ENCODE data around the gene VPS39.

Gene VPS39

DNA sequence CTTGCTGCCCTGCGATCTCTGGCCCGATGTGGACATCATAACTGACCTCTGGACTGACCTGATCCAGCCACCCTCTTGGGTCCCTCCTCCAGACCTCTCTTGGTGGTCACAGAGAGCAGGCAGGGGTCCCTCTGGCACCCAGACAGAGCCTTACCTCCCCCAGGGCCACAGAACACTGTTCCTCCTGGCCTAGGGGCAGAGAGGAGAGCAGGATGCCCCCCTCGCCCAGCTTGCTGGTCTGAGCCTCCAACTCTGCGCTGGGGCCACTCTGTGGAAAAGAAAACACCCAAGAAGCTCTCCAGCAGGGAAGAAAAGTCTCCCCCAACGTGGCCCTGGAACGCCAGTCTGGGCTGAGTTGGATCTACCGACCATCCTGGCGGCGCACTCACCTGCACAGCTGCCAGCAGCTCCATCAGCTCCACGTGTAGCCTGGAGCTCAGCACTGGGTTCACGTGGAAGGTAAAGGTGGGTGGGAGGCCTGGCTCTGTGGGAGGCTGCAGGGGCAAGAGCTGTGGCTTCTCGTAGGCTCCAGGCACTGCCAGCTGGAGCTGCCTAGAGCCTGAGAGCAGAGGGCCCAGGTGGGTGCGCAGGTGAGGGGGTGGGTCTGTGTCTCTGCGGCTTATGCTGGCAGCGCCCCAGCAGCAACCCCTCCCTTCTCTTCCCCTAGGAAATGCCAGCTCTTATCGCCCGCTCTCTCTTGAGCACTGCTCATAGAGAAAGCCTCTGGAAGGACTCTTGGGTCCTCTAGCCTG is 57.7 kb downstream of the VPS39 start:
- TF ChIP-seq, protein P1, sequence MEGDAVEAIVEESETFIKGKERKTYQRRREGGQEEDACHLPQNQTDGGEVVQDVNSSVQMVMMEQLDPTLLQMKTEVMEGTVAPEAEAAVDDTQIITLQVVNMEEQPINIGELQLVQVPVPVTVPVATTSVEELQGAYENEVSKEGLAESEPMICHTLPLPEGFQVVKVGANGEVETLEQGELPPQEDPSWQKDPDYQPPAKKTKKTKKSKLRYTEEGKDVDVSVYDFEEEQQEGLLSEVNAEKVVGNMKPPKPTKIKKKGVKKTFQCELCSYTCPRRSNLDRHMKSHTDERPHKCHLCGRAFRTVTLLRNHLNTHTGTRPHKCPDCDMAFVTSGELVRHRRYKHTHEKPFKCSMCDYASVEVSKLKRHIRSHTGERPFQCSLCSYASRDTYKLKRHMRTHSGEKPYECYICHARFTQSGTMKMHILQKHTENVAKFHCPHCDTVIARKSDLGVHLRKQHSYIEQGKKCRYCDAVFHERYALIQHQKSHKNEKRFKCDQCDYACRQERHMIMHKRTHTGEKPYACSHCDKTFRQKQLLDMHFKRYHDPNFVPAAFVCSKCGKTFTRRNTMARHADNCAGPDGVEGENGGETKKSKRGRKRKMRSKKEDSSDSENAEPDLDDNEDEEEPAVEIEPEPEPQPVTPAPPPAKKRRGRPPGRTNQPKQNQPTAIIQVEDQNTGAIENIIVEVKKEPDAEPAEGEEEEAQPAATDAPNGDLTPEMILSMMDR (IDR thresholded peaks at IDR 0.05; ENCODE audit: low read depth, low read length, missing control alignments): no peak
- H3K4me3 ChIP-seq (ENCODE audit: low read depth, low read length): no peak overlapping the region
- in situ Hi-C loops (cut with HindIII; ENCODE audit: low sequenced_read_pairs): loop anchor here (25.0 kb wide), 1 partner anchor 287 kb away; no protein-coding TSS in a partner anchor
- DNase-seq (ENCODE audit: low read depth): no peak

- in situ Hi-C loops (cut with HindIII; ENCODE audit: low sequenced_read_pairs): loop anchor here (25.0 kb wide), 1 partner anchor 288 kb away; no protein-coding TSS in a partner anchor
- TF ChIP-seq, protein P1 (IDR thresholded peaks at IDR 0.05; ENCODE audit: low read depth, low read length, missing control alignments): no peak
- no peak overlapping the region for H3K4me3 ChIP-seq (ENCODE audit: low read depth, low read length)
- no peak for DNase-seq (ENCODE audit: low read depth)
Observed at GRCh38 chr15:42149493-42150218, 58.4 kb downstream of the VPS39 start.

- no peak overlapping the region for H3K4me3 ChIP-seq (ENCODE audit: low read depth, low read length)
- TF ChIP-seq, protein P1 (IDR thresholded peaks at IDR 0.05; ENCODE audit: low read depth, low read length, missing control alignments): no peak
- DNase-seq (ENCODE audit: low read depth): no peak
- in situ Hi-C loops (cut with HindIII; ENCODE audit: low sequenced_read_pairs): no loop called here
Observed at GRCh38 chr15:42148808-42149492, 59.2 kb downstream of the VPS39 start.

GRCh38 chr15:42147431-42147735 is 60.7 kb downstream of the VPS39 start:
- no peak for DNase-seq (ENCODE audit: low read depth)
- no peak overlapping the region for H3K4me3 ChIP-seq (ENCODE audit: low read depth, low read length)
- in situ Hi-C loops (cut with HindIII; ENCODE audit: low sequenced_read_pairs): no loop called here
- TF ChIP-seq, protein P1 (IDR thresholded peaks at IDR 0.05; ENCODE audit: low read depth, low read length, missing control alignments): no peak

DNA sequence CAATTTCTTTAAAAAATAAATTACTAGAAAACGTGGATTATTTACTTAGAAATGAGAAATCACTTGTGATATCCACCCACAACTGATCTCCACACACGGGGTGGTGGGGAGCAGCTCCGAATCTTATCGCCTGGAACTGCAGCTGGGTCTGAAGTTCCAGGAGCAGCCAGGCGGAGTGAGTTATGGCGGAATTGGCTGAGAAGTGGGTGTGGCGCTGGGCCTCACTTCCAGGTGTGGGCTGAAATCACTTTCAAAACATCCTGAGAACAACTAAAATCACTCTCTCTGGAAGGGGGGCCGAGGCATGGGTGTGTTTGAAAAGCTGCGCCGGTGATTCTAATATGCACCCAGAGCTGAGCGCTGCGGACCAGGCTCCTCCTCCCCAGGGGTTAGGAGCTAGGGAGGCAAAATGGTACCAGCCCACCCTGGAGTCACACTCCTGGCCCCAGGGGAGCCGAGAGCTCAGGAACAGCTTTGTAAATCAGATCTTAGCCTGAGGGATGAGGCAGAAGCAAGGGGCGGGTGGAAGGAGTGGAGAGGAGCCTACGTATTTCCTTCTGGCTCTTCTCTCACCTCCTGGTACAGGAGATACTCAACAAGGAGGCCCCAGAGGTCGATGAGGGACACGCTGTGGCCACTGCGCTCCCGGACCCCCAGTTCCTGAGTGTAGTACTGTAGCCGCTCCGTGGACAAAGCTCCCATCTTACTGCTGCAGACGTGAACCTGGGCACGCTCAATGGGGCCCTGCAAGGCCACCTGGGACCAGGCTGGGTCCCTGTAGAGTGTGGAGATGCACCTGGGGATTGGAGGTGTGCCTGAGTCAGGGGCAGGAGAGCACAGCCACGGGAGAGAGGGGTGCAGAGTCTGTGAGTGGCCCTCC is 61.3 kb downstream of the VPS39 start:
- DNase-seq (ENCODE audit: low read depth): no peak
- TF ChIP-seq, protein P1 (IDR thresholded peaks at IDR 0.05; ENCODE audit: low read depth, low read length, missing control alignments): no peak
- H3K4me3 ChIP-seq (ENCODE audit: low read depth, low read length): no peak overlapping the region
- in situ Hi-C loops (cut with HindIII; ENCODE audit: low sequenced_read_pairs): no loop called here
